Esophagus mucosa (tissue), 1 donor: ENCODE measurements around the gene KIRREL3. TPM values are rescaled to one million over a fixed set of nuclear protein-coding genes. Genes with fewer than 3 reads are reported as not detected.

ENCODE experiments used
- ATAC-seq: fragments of 200-7000 bp; cut with Tn5 transposase; one replicate; pipeline ENCODE4 v1.9.1; 2020
- total RNA-seq: library from RNA; stranded (reverse); gene quantifications from one replicate; pipeline ENCODE4 v1.2.4, GENCODE V29; 2023
- donor health status: DM: yes; HTN: yes; CAD: no.

Gene KIRREL3
- 0.36 TPM for total RNA-seq

- ATAC-seq = no peak
These were observed at the start of gene KIRREL3 for GRCh38 chr11:127000291-127000968. Gene KIRREL3 (minus strand): TSS chr11:127000770.

- no peak for ATAC-seq
These were observed 49.6 kb upstream of the KIRREL3 start for GRCh38 chr11:127050186-127050585.

- no peak for ATAC-seq
These were observed 48.9 kb upstream of the KIRREL3 start for GRCh38 chr11:127049486-127049885.

GRCh38 chr11:127044535-127044934, 44.0 kb upstream of the KIRREL3 start:
- no peak for ATAC-seq

GRCh38 chr11:127042445-127042844, 41.9 kb upstream of the KIRREL3 start:
- no peak for ATAC-seq

- no peak for ATAC-seq
These were observed 39.0 kb upstream of the KIRREL3 start for GRCh38 chr11:127039591-127039990.

GRCh38 chr11:127037596-127037995, 37.0 kb upstream of the KIRREL3 start:
- ATAC-seq = no peak

GRCh38 chr11:127037001-127037400, 36.4 kb upstream of the KIRREL3 start:
- ATAC-seq = no peak

GRCh38 chr11:127035824-127036223, 35.3 kb upstream of the KIRREL3 start:
- ATAC-seq = no peak

GRCh38 chr11:127034973-127035372, 34.4 kb upstream of the KIRREL3 start:
- ATAC-seq = no peak

GRCh38 chr11:127028648-127029047, 28.1 kb upstream of the KIRREL3 start:
- no peak for ATAC-seq

GRCh38 chr11:127027789-127028188, 27.2 kb upstream of the KIRREL3 start:
- ATAC-seq = no peak

- ATAC-seq = no peak
These were observed 26.4 kb upstream of the KIRREL3 start for GRCh38 chr11:127027000-127027399.

- ATAC-seq = peak; percentile 32
These were observed 23.4 kb upstream of the KIRREL3 start for GRCh38 chr11:127023991-127024390.

- no peak for ATAC-seq
These were observed 18.2 kb upstream of the KIRREL3 start for GRCh38 chr11:127018683-127019279.

GRCh38 chr11:127017482-127017881, 16.9 kb upstream of the KIRREL3 start:
- no peak for ATAC-seq

- ATAC-seq = no peak
These were observed 13.0 kb upstream of the KIRREL3 start for GRCh38 chr11:127013550-127013949.

- no peak for ATAC-seq
These were observed 5.7 kb upstream of the KIRREL3 start for GRCh38 chr11:127006311-127006710.

GRCh38 chr11:127003260-127003981, 2.9 kb upstream of the KIRREL3 start:
- no peak for ATAC-seq

- no peak for ATAC-seq
These were observed 2.2 kb upstream of the KIRREL3 start for GRCh38 chr11:127002669-127003259.

GRCh38 chr11:127000981-127001380, 411 bp upstream of the KIRREL3 start:
- no peak for ATAC-seq

- no peak for ATAC-seq
These were observed 1.2 kb downstream of the KIRREL3 start for GRCh38 chr11:126999366-126999765.

GRCh38 chr11:126997641-126998040, 2.9 kb downstream of the KIRREL3 start:
- no peak for ATAC-seq
